HEK293 (cell line): Measurements from ENCODE around the gene DCAF4.

Experiments used
- CTCF ChIA-PET: fragments of 350-600 bp; formaldehyde crosslinking; extraction: SDS; loops from one replicate; lab custom pipeline; 2021; ENCODE audit warnings: antibody characterized with exemption; lab: Yijun Ruan, JAX
- POLR2A ChIA-PET: fragments of 300-600 bp; formaldehyde crosslinking; extraction: SDS; loops from one replicate; lab custom pipeline; 2020; ENCODE audit warnings: antibody characterized with exemption, inconsistent platforms; lab: Yijun Ruan, JAX
- H3K27ac ChIP-seq: fragments of 200-500 bp; sonication (Bioruptor generic); 2 replicates; pipeline ENCODE4 v1.5.1; 2014; ENCODE audit warnings: low read depth, low read length, control low read depth, inconsistent platforms; ENCODE audit errors: extremely low read depth
- H3K36me3 ChIP-seq, 2 experiments: fragments of 200-500 bp in 1 of 2; sonication (Bioruptor generic) in 1 of 2; 1 replicate in 1 of 2; 2 replicates in 1 of 2; pipeline ENCODE4 v1.5.1; 2014 to 2017; ENCODE audit warnings: inconsistent platforms in 2 of 2, low read length in 2 of 2; ENCODE audit not compliant: control insufficient read depth in 2 of 2, insufficient read depth in 1 of 2
- H3K4me1 ChIP-seq: fragments of 200-500 bp; sonication (Bioruptor generic); 2 replicates; pipeline ENCODE4 v1.5.1; 2014; ENCODE audit warnings: mild to moderate bottlenecking, low read length, inconsistent platforms; ENCODE audit not compliant: control insufficient read depth, insufficient read depth
- H3K4me3 ChIP-seq: 2 replicates; pipeline ENCODE4 v1.5.1; 2011; ENCODE audit warnings: low read depth, mild to moderate bottlenecking, control low read depth, low read length, moderate library complexity
- H3K9me3 ChIP-seq: fragments of 200-500 bp; sonication (Bioruptor generic); 2 replicates; pipeline ENCODE4 v1.5.1; 2014; ENCODE audit warnings: low read depth, low read length, inconsistent platforms; ENCODE audit not compliant: control insufficient read depth, insufficient read depth
- BCL11A ChIP-seq: fragments of 450-650 bp; formaldehyde crosslinking; IDR thresholded peaks from 2 replicates; pipeline ENCODE4 v1.5.1; 2016; ENCODE audit warnings: low read depth, missing biosample characterization, missing genetic modification characterization
- HOXC10 ChIP-seq: sonication (generic); formaldehyde crosslinking; IDR thresholded peaks from 2 replicates; pipeline ENCODE4 v1.8.1; 2023; ENCODE audit warnings: mild to moderate bottlenecking, missing genetic modification reagents
- OSR2 ChIP-seq: fragments of 450-650 bp; formaldehyde crosslinking; IDR thresholded peaks from 2 replicates; pipeline ENCODE4 v1.5.1; 2016; ENCODE audit warnings: missing biosample characterization, missing genetic modification characterization
- TCF7L2 ChIP-seq: IDR thresholded peaks from 2 replicates; pipeline ENCODE4 v1.6.1; 2011; ENCODE audit warnings: low read depth, mild to moderate bottlenecking, inconsistent platforms, low read length, moderate library complexity, borderline replicate concordance
- TRIM28 ChIP-seq: IDR thresholded peaks from 2 replicates; pipeline ENCODE4 v1.6.1; 2011; ENCODE audit warnings: low read length, control low read depth, borderline replicate concordance
- ZBTB26 ChIP-seq: fragments of 450-650 bp; formaldehyde crosslinking; optimal IDR thresholded peaks from 2 replicates; pipeline ENCODE3; 2016; ENCODE audit warnings: missing biosample characterization, mild to moderate bottlenecking, missing genetic modification characterization
- ZBTB6 ChIP-seq: fragments of 450-650 bp; formaldehyde crosslinking; IDR thresholded peaks from 2 replicates; pipeline ENCODE4 v1.5.1; 2017; ENCODE audit warnings: missing biosample characterization, missing genetic modification characterization
- ZFP3 ChIP-seq: fragments of 450-650 bp; formaldehyde crosslinking; IDR thresholded peaks from 2 replicates; pipeline ENCODE4 v1.5.1; 2016; ENCODE audit warnings: low read depth, missing biosample characterization, missing genetic modification characterization
- ZIC2 ChIP-seq: fragments of 450-650 bp; formaldehyde crosslinking; IDR thresholded peaks from 2 replicates; pipeline ENCODE4 v1.5.1; 2016; ENCODE audit warnings: missing biosample characterization, missing genetic modification characterization
- ZNF10 ChIP-seq: fragments of 450-650 bp; formaldehyde crosslinking; IDR thresholded peaks from 2 replicates; pipeline ENCODE4 v1.5.1; 2017; ENCODE audit warnings: missing biosample characterization, missing genetic modification characterization
- ZNF132 ChIP-seq: fragments of 450-650 bp; formaldehyde crosslinking; IDR thresholded peaks from 2 replicates; pipeline ENCODE4 v1.5.1; 2017; ENCODE audit warnings: missing biosample characterization, missing genetic modification characterization, borderline replicate concordance
- ZNF211 ChIP-seq: fragments of 450-650 bp; formaldehyde crosslinking; IDR thresholded peaks from 2 replicates; pipeline ENCODE4 v1.5.1; 2016; ENCODE audit warnings: low read depth, missing biosample characterization, missing genetic modification characterization
- ZNF280C ChIP-seq: fragments of 450-650 bp; formaldehyde crosslinking; IDR thresholded peaks from 2 replicates; pipeline ENCODE4 v1.5.1; 2016; ENCODE audit warnings: missing biosample characterization, missing genetic modification characterization
- ZNF354C ChIP-seq: fragments of 450-650 bp; formaldehyde crosslinking; IDR thresholded peaks from 2 replicates; pipeline ENCODE4 v1.5.1; 2016; ENCODE audit warnings: missing biosample characterization, missing genetic modification characterization, low read depth, borderline replicate concordance
- ZNF366 ChIP-seq: fragments of 450-650 bp; formaldehyde crosslinking; conservative IDR thresholded peaks from 2 replicates; pipeline ENCODE4 v1.5.1; 2016; ENCODE audit warnings: missing biosample characterization, missing genetic modification characterization
- ZNF416 ChIP-seq: fragments of 450-650 bp; formaldehyde crosslinking; IDR thresholded peaks from 2 replicates; pipeline ENCODE4 v1.5.1; 2016; ENCODE audit warnings: missing biosample characterization, missing genetic modification characterization
- ZNF449 ChIP-seq: fragments of 450-650 bp; formaldehyde crosslinking; IDR thresholded peaks from 2 replicates; pipeline ENCODE4 v1.5.1; 2017; ENCODE audit warnings: missing biosample characterization, mild to moderate bottlenecking, missing genetic modification characterization, moderate library complexity
- ZNF521 ChIP-seq: fragments of 450-650 bp; formaldehyde crosslinking; IDR thresholded peaks from 2 replicates; pipeline ENCODE4 v1.5.1; 2017; ENCODE audit warnings: missing biosample characterization, mild to moderate bottlenecking, missing genetic modification characterization
- ZNF626 ChIP-seq: fragments of 450-650 bp; sonication (Bioruptor Pico); formaldehyde crosslinking; IDR thresholded peaks from 2 replicates; pipeline ENCODE4 v1.5.1; 2018; ENCODE audit warnings: missing biosample characterization, missing genetic modification characterization, inconsistent platforms
- ZNF654 ChIP-seq: fragments of 450-650 bp; formaldehyde crosslinking; IDR thresholded peaks from 2 replicates; pipeline ENCODE4 v1.5.1; 2016; ENCODE audit warnings: low read depth, missing biosample characterization, missing genetic modification characterization
- ZNF670 ChIP-seq: fragments of 450-650 bp; formaldehyde crosslinking; IDR thresholded peaks from 2 replicates; pipeline ENCODE4 v1.5.1; 2016; ENCODE audit warnings: missing biosample characterization, missing genetic modification characterization, low read depth
- ZNF677 ChIP-seq: fragments of 450-650 bp; IDR thresholded peaks from 2 replicates; pipeline ENCODE4 v1.5.0; 2018; ENCODE audit warnings: missing biosample characterization, mild to moderate bottlenecking, missing genetic modification characterization, moderate library complexity
- ZNF791 ChIP-seq: fragments of 450-650 bp; formaldehyde crosslinking; IDR thresholded peaks from 2 replicates; pipeline ENCODE4 v1.5.1; 2016; ENCODE audit warnings: missing biosample characterization, missing genetic modification characterization
- ZSCAN16 ChIP-seq: fragments of 450-650 bp; formaldehyde crosslinking; IDR thresholded peaks from 2 replicates; pipeline ENCODE4 v1.5.1; 2016; ENCODE audit warnings: missing biosample characterization, missing genetic modification characterization
- ZSCAN18 ChIP-seq: fragments of 450-650 bp; formaldehyde crosslinking; IDR thresholded peaks from 2 replicates; pipeline ENCODE4 v1.5.1; 2016; ENCODE audit warnings: missing biosample characterization, missing genetic modification characterization
- ZXDB ChIP-seq: fragments of 450-650 bp; formaldehyde crosslinking; IDR thresholded peaks from 2 replicates; pipeline ENCODE4 v1.5.1; 2016; ENCODE audit warnings: missing biosample characterization, missing genetic modification characterization

The DCAF4 gene

GRCh38 chr14:72883109-72883508 is 43.2 kb upstream of the DCAF4 start:
- ChIA-PET POLR2A (no interaction called here), CTCF (no interaction called here)
- TF ChIP-seq ZFP3 (tag by site-specific recombination) (no peak), ZNF670 (no peak), ZBTB6 (tag by site-specific recombination) (no peak), TRIM28 (no peak), ZNF791 (tag by site-specific recombination) (no peak)
- Histone ChIP-seq H3K27ac (no peak overlapping the region), H3K4me3 (no peak overlapping the region), H3K36me3 (no peaks in the 10 kb centered on the region), H3K9me3 (no peaks in the 10 kb centered on the region), H3K4me1 (peaks cover 2% of the 10 kb centered on the region)

GRCh38 chr14:72883961-72884360 is 42.3 kb upstream of the DCAF4 start:
- H3K4me1 ChIP-seq: peaks cover 9% of the 10 kb centered on the region
- no peak overlapping the region for H3K4me3 ChIP-seq
- CTCF ChIA-PET: no interaction called here
- POLR2A ChIA-PET: no interaction called here
- no peaks in the 10 kb centered on the region for H3K9me3 ChIP-seq
- no peaks in the 10 kb centered on the region for H3K36me3 ChIP-seq
- TF ChIP-seq ZNF521 (no peak), OSR2 (tag by site-specific recombination) (no peak), ZNF211 (tag by site-specific recombination) (no peak), ZSCAN16 (tag by site-specific recombination) (no peak), ZIC2 (no peak), HOXC10 (CRISPR knock-in tag) (no peak), ZBTB26 (no peak), ZNF354C (tag by site-specific recombination) (no peak), BCL11A (tag by site-specific recombination) (no peak), ZNF654 (tag by site-specific recombination) (no peak), ZNF132 (tag by site-specific recombination) (no peak)
- H3K27ac ChIP-seq: no peak overlapping the region

GRCh38 chr14:72884386-72884785 is 41.9 kb upstream of the DCAF4 start:
- POLR2A ChIA-PET: no interaction called here
- Histone ChIP-seq H3K9me3 (no peaks in the 10 kb centered on the region), H3K27ac (no peak overlapping the region), H3K4me1 (peaks cover 9% of the 10 kb centered on the region), H3K36me3 (no peaks in the 10 kb centered on the region), H3K4me3 (no peak overlapping the region)
- CTCF ChIA-PET: no interaction called here
- no peak for TF ChIP-seq ZXDB (tag by site-specific recombination)
- TF ChIP-seq ZNF677 (tag by site-specific recombination): no peak
- no peak for TF ChIP-seq TCF7L2
- no peak for TF ChIP-seq ZNF280C (tag by site-specific recombination)
- TF ChIP-seq ZNF449 (tag by site-specific recombination): no peak
- no peak for TF ChIP-seq ZNF416
- TF ChIP-seq ZNF366 (tag by site-specific recombination): no peak
- TF ChIP-seq ZNF626 (tag by site-specific recombination): no peak
- TF ChIP-seq ZNF10 (tag by site-specific recombination): no peak
- no peak for TF ChIP-seq ZSCAN18
